HepG2 (cell line): ENCODE results near the gene KIF3C. TPM values are rescaled to one million over a fixed set of nuclear protein-coding genes. Genes with fewer than 3 reads are reported as not detected.

Experiments used
- AKNA ChIP-seq: sonication (generic); formaldehyde crosslinking; IDR thresholded peaks from 2 replicates; pipeline ENCODE4 v1.4.0; 2020; ENCODE audit warnings: missing genetic modification reagents, borderline replicate concordance
- ARHGAP35 ChIP-seq: sonication (generic); formaldehyde crosslinking; IDR thresholded peaks from 2 replicates; pipeline ENCODE4 v1.9.0; 2022; ENCODE audit warnings: mild to moderate bottlenecking, inconsistent platforms, moderate library complexity, missing genetic modification reagents, borderline replicate concordance
- ARID2 ChIP-seq: sonication (generic); formaldehyde crosslinking; IDR thresholded peaks from 2 replicates; pipeline ENCODE4 v1.8.1; 2022; ENCODE audit warnings: mild to moderate bottlenecking, missing genetic modification reagents, borderline replicate concordance
- MATR3 ChIP-seq: sonication (generic); formaldehyde crosslinking; IDR thresholded peaks from 2 replicates; pipeline ENCODE4 v1.4.0; 2020; ENCODE audit warnings: missing genetic modification reagents
- MAX ChIP-seq: IDR thresholded peaks from 2 replicates; pipeline ENCODE4 v1.6.1; 2012; ENCODE audit warnings: inconsistent platforms
- NBN ChIP-seq: fragments of 450-650 bp; conservative IDR thresholded peaks from 2 replicates; pipeline ENCODE4 v1.6.1; 2017
- RBM39 ChIP-seq: fragments of 200-400 bp; formaldehyde crosslinking; IDR thresholded peaks from one replicate; pipeline ENCODE4 v1.6.1; 2018; ENCODE audit warnings: antibody characterized with exemption, mild to moderate bottlenecking, low read depth, low read length; ENCODE audit not compliant: poor library complexity, severe bottlenecking
- REST ChIP-seq, 2 experiments: IDR thresholded peaks; 2 replicates each; pipeline ENCODE4 v1.6.1; 2011 to 2012; ENCODE audit warnings: low read length in 2 of 2, borderline replicate concordance in 1 of 2, low read depth in 1 of 2, mild to moderate bottlenecking in 1 of 2, moderate library complexity in 1 of 2
- SIN3B ChIP-seq: fragments of 150-350 bp; IDR thresholded peaks from 2 replicates; pipeline ENCODE4 v1.6.1; 2014; ENCODE audit warnings: low read length
- UBTF ChIP-seq: sonication (generic); formaldehyde crosslinking; IDR thresholded peaks from 2 replicates; pipeline ENCODE4 v1.4.0; 2020; ENCODE audit warnings: mild to moderate bottlenecking, missing genetic modification reagents
- ZFP36 ChIP-seq: fragments of 150-350 bp; IDR thresholded peaks from 2 replicates; pipeline ENCODE4 v1.6.1; 2018; ENCODE audit warnings: borderline replicate concordance, low read length, low read depth; ENCODE audit not compliant: partially characterized antibody
- ZNF34 ChIP-seq: sonication (generic); formaldehyde crosslinking; IDR thresholded peaks from 2 replicates; pipeline ENCODE4 v1.4.0; 2020; ENCODE audit warnings: mild to moderate bottlenecking, missing genetic modification reagents, borderline replicate concordance
- ZNF451 ChIP-seq: sonication (generic); formaldehyde crosslinking; IDR thresholded peaks from 2 replicates; pipeline ENCODE4 v1.5.0; 2020; ENCODE audit warnings: mild to moderate bottlenecking, missing genetic modification reagents
- ZNF501 ChIP-seq: sonication (generic); formaldehyde crosslinking; IDR thresholded peaks from 2 replicates; pipeline ENCODE4 v1.5.1; 2020; ENCODE audit warnings: mild to moderate bottlenecking, moderate library complexity, missing genetic modification reagents
- ZNF569 ChIP-seq: sonication (generic); formaldehyde crosslinking; IDR thresholded peaks from 2 replicates; pipeline ENCODE4 v1.5.0; 2020; ENCODE audit warnings: mild to moderate bottlenecking, missing genetic modification reagents, moderate library complexity, borderline replicate concordance
- ZNF607 ChIP-seq: sonication (generic); formaldehyde crosslinking; IDR thresholded peaks from 2 replicates; pipeline ENCODE4 v1.5.1; 2020; ENCODE audit warnings: missing genetic modification reagents, mild to moderate bottlenecking, borderline replicate concordance
- ZNF644 ChIP-seq: IDR thresholded peaks from 2 replicates; pipeline ENCODE4 v1.6.1; 2016; ENCODE audit warnings: low read depth
- ZSCAN9 ChIP-seq: IDR thresholded peaks from 2 replicates; pipeline ENCODE4 v1.6.1; 2016; ENCODE audit warnings: borderline replicate concordance
- polyA plus RNA-seq, 8 experiments: library from polyadenylated mRNA; depleted of rRNA in 3 of 8; stranded (reverse) in 7 of 8; unstranded in 1 of 8; fragments of >200 nt; fragmentation: Illumina TruSeq in 4 of 8; extraction: Trizol in 4 of 8; gene quantifications; 2 replicates each; pipeline versions ENCODE4 v1.2.1 to v1.2.3, GENCODE V29; 2011 to 2016; ENCODE audit warnings: low read depth in 4 of 8, missing spikeins in 1 of 8, mixed read lengths in 1 of 8; ENCODE audit not compliant: insufficient read depth in 1 of 8
- total RNA-seq, 5 experiments: library from RNA; depleted of rRNA; stranded (reverse); fragments of >200 nt; fragmentation: Illumina TruSeq; extraction: Trizol; gene quantifications; 2 replicates each; pipeline ENCODE4 v1.2.3, GENCODE V29; 2016; ENCODE audit warnings: low read depth in 1 of 5

The KIF3C gene
- total and polyA plus RNA-seq, 2 of the 13 experiments (the other 11 are each of a cell fraction or from before 2014, with no cell fraction given) = 3.6 to 4.9 TPM

- no peak for TF ChIP-seq ZNF34 (CRISPR knock-in tag)
- no peak for TF ChIP-seq ZNF501 (CRISPR knock-in tag)
- 0 out of 2 replicates have a peak, but pooled peaks have one; percentile 7 for TF ChIP-seq ZSCAN9 (CRISPR knock-in tag)
- peak; percentile 40; the same call in 1 of the 2 replicates for TF ChIP-seq ARID2 (CRISPR knock-in tag)
- TF ChIP-seq ZNF569 = no peak
- TF ChIP-seq ARHGAP35 (CRISPR knock-in tag) = no peak
- no peak; the same call in 1 of the 2 replicates for TF ChIP-seq MAX
- no peak for TF ChIP-seq ZFP36
- peak; percentile 39; the same call in 1 of the 2 replicates for TF ChIP-seq ZNF607 (CRISPR knock-in tag)
- TF ChIP-seq MATR3 (CRISPR knock-in tag) = no peak
- TF ChIP-seq RBM39 = no peak
- no peak for TF ChIP-seq AKNA
- TF ChIP-seq SIN3B = no peak
- no peak for TF ChIP-seq NBN
- TF ChIP-seq UBTF (CRISPR knock-in tag) = no peak; the same call in none of the 2 replicates
- TF ChIP-seq ZNF451 (CRISPR knock-in tag) = peak; percentile 19; the same call in 1 of the 2 replicates
- TF ChIP-seq REST (IDR thresholded peaks at IDR 0.05; ENCODE audit: borderline replicate concordance in 1 of 2, low read depth in 1 of 2, low read length in 2 of 2) = no peak
- TF ChIP-seq ZNF644 (CRISPR knock-in tag) = no peak
Observed at GRCh38 chr2:25982273-25982967, at the start of gene KIF3C (continued).
